GM23338 (cell line): ENCODE data around the gene KCNQ5. TPM values are rescaled to one million over a fixed set of nuclear protein-coding genes. Genes with fewer than 3 reads are reported as not detected.

Source experiments
- ATAC-seq: fragments of 200-7000 bp; cut with Tn5 transposase; 3 replicates; pipeline ENCODE4 v1.9.1; 2020
- DNase-seq: peaks from one replicate; pipeline ENCODE4 v3.0.0-alpha.2; 2015; ENCODE audit warnings: low spot score
- H2AFZ ChIP-seq: fragments of 200-600 bp; sonication (generic); 2 replicates; pipeline ENCODE4 v1.8.0; 2016; ENCODE audit warnings: antibody characterized with exemption, mild to moderate bottlenecking, moderate library complexity
- H3F3A ChIP-seq: fragments of 200-600 bp; sonication (generic); replicated peaks from 2 replicates; pipeline ENCODE4 v1.8.0; 2017; ENCODE audit warnings: antibody characterized with exemption, mixed run types, low read depth
- H3K27ac ChIP-seq: fragments of 200-600 bp; sonication (generic); 2 replicates; pipeline ENCODE4 v1.6.1; 2016; ENCODE audit warnings: low read depth
- H3K27me3 ChIP-seq: fragments of 200-600 bp; sonication (generic); 2 replicates; pipeline ENCODE4 v1.8.0; 2016; ENCODE audit warnings: mild to moderate bottlenecking, mixed run types, moderate library complexity; ENCODE audit not compliant: insufficient read depth
- H3K36me3 ChIP-seq: fragments of 200-600 bp; sonication (generic); 2 replicates; pipeline ENCODE4 v1.8.0; 2016; ENCODE audit warnings: mild to moderate bottlenecking; ENCODE audit not compliant: insufficient read depth
- H3K4me1 ChIP-seq: fragments of 200-600 bp; sonication (generic); 2 replicates; pipeline ENCODE4 v1.8.0; 2016; ENCODE audit warnings: mild to moderate bottlenecking, moderate library complexity; ENCODE audit not compliant: insufficient read depth
- H3K4me2 ChIP-seq: fragments of 200-600 bp; sonication (generic); 2 replicates; pipeline ENCODE4 v1.7.1; 2017; ENCODE audit warnings: mixed run types
- H3K4me3 ChIP-seq: fragments of 200-600 bp; sonication (generic); 2 replicates; pipeline ENCODE4 v1.6.1; 2016; ENCODE audit warnings: mixed run types
- H3K79me2 ChIP-seq: fragments of 200-600 bp; sonication (generic); replicated peaks from 2 replicates; pipeline ENCODE4 v1.8.0; 2017; ENCODE audit warnings: mild to moderate bottlenecking; ENCODE audit not compliant: insufficient read depth
- H3K9me2 ChIP-seq: fragments of 200-600 bp; sonication (generic); 2 replicates; pipeline ENCODE4 v1.8.0; 2017; ENCODE audit not compliant: insufficient read depth
- H4K20me1 ChIP-seq: fragments of 200-600 bp; sonication (generic); replicated peaks from 2 replicates; pipeline ENCODE4 v1.8.0; 2017; ENCODE audit warnings: mild to moderate bottlenecking; ENCODE audit not compliant: insufficient read depth
- H3K27ac Mint-ChIP-seq: 2 replicates; pipeline ENCODE4 v1.8.0; 2020; ENCODE audit warnings: inconsistent platforms, mild to moderate bottlenecking, moderate library complexity, mixed read lengths
- H3K27me3 Mint-ChIP-seq: 3 replicates; pipeline ENCODE4 v1.8.0; 2022; ENCODE audit warnings: low read depth, mild to moderate bottlenecking, moderate library complexity, mixed read lengths, inconsistent platforms; ENCODE audit not compliant: insufficient read depth, poor library complexity
- H3K36me3 Mint-ChIP-seq: 3 replicates; pipeline ENCODE4 v1.8.0; 2021; ENCODE audit warnings: low read depth, mild to moderate bottlenecking, inconsistent platforms, moderate library complexity, mixed read lengths
- H3K4me1 Mint-ChIP-seq: 3 replicates; pipeline ENCODE4 v1.8.0; 2020; ENCODE audit warnings: mild to moderate bottlenecking, inconsistent platforms, mixed read lengths
- H3K4me3 Mint-ChIP-seq: 3 replicates; pipeline ENCODE4 v1.8.0; 2021; ENCODE audit warnings: moderate library complexity, mild to moderate bottlenecking, inconsistent platforms, mixed read lengths
- H3K9me3 Mint-ChIP-seq: 3 replicates; pipeline ENCODE4 v1.8.0; 2020; ENCODE audit warnings: moderate library complexity, mild to moderate bottlenecking, inconsistent platforms, mixed read lengths
- CREB1 ChIP-seq: fragments of 250-450 bp; sonication (Bioruptor Pico); IDR thresholded peaks from 2 replicates; pipeline ENCODE4 v1.5.0; 2020; ENCODE audit warnings: low read depth, mild to moderate bottlenecking, moderate library complexity
- CTCF ChIP-seq, 2 experiments: fragments of 200-600 bp in 1 of 2; sonication (generic) in 1 of 2; conservative IDR thresholded peaks; 2 replicates each; pipeline versions ENCODE4 v1.5.1 to v1.6.1; 2016 to 2017; ENCODE audit warnings: antibody characterized with exemption in 2 of 2, low read depth in 2 of 2, mild to moderate bottlenecking in 2 of 2, moderate library complexity in 1 of 2
- ETS1 ChIP-seq: IDR thresholded peaks from 2 replicates; pipeline ENCODE4 v1.6.1; 2016; ENCODE audit warnings: antibody characterized with exemption
- EZH2 ChIP-seq: fragments of 200-600 bp; sonication (generic); IDR thresholded peaks from one replicate; pipeline ENCODE4 v1.8.0; 2017; ENCODE audit warnings: antibody characterized with exemption, mild to moderate bottlenecking, low read depth; ENCODE audit not compliant: unreplicated experiment
- EZH2phosphoT487 ChIP-seq: fragments of 200-600 bp; sonication (generic); IDR thresholded peaks from one replicate; pipeline ENCODE4 v1.8.1; 2018; ENCODE audit warnings: antibody characterized with exemption; ENCODE audit not compliant: unreplicated experiment
- JUNB ChIP-seq: IDR thresholded peaks from one replicate; pipeline ENCODE4 v1.6.1; 2016; ENCODE audit warnings: antibody characterized with exemption; ENCODE audit not compliant: unreplicated experiment
- NANOG ChIP-seq: IDR thresholded peaks from 2 replicates; pipeline ENCODE4 v1.6.1; 2016; ENCODE audit warnings: antibody characterized with exemption, borderline replicate concordance
- POLR2AphosphoS5 ChIP-seq: IDR thresholded peaks from 2 replicates; pipeline ENCODE4 v1.6.1; 2016; ENCODE audit warnings: antibody characterized with exemption, low read depth
- REST ChIP-seq: IDR thresholded peaks from one replicate; pipeline ENCODE4 v1.6.1; 2018; ENCODE audit warnings: antibody characterized with exemption; ENCODE audit not compliant: unreplicated experiment
- STAT1 ChIP-seq: IDR thresholded peaks from one replicate; pipeline ENCODE4 v1.6.1; 2016; ENCODE audit warnings: antibody characterized with exemption; ENCODE audit not compliant: unreplicated experiment
- ZNF114 ChIP-seq: fragments of 250-450 bp; sonication (Bioruptor Pico); IDR thresholded peaks from 2 replicates; pipeline ENCODE4 v1.5.0; 2020; ENCODE audit warnings: mild to moderate bottlenecking, moderate library complexity
- ZNF331 ChIP-seq: fragments of 250-450 bp; sonication (Bioruptor Pico); IDR thresholded peaks from 2 replicates; pipeline ENCODE4 v1.5.0; 2020; ENCODE audit warnings: low read depth, mild to moderate bottlenecking, moderate library complexity
- ZNF462 ChIP-seq: fragments of 250-450 bp; sonication (Bioruptor Pico); IDR thresholded peaks from 2 replicates; pipeline ENCODE4 v1.5.0; 2020; ENCODE audit warnings: mild to moderate bottlenecking, moderate library complexity
- polyA plus RNA-seq: library from polyadenylated mRNA; unstranded; fragments of >200 nt; fragmentation: Nextera tagmentation; extraction: Ambion mirVana; gene quantifications from 2 replicates; pipeline ENCODE4 v1.2.1, GENCODE V29; 2016
- total RNA-seq: library from RNA; depleted of rRNA; stranded (reverse); fragments of >200 nt; shearing (Covaris generic); gene quantifications from 2 replicates; pipeline ENCODE4 v1.2.3, GENCODE V29; 2014

Gene KCNQ5
- total and polyA plus RNA-seq, 2 experiments from 2014 or later, result 0.68 to 0.87 TPM

- peaks cover 5% of the 10 kb centered on the region; the same call in 1 of the 3 replicates for H3K4me1 Mint-ChIP-seq
- TF ChIP-seq ZNF462 (CRISPR knock-in tag) (no peak), CTCF (conservative IDR thresholded peaks at IDR 0.05; ENCODE audit: low read depth in 2 of 2) (no peak), STAT1 (no peak), NANOG (no peak), ETS1 (no peak), POLR2AphosphoS5 (no peak), REST (no peak), ZNF114 (CRISPR knock-in tag) (no peak), EZH2 (no peak), ZNF331 (no peak), JUNB (no peak), CREB1 (CRISPR knock-in tag) (no peak), EZH2phosphoT487 (no peak)
Observed at GRCh38 chr6:73227606-73228255, 605.9 kb downstream of the KCNQ5 start.

More at GRCh38 chr6:73227606-73228255, 605.9 kb downstream of the KCNQ5 start:
- no peak overlapping the region for H3K4me3 ChIP-seq
- no peak overlapping the region for H3K4me2 ChIP-seq
- peaks cover 7% of the 10 kb centered on the region; the same call in 1 of the 2 replicates for H3K4me1 ChIP-seq
- no peaks in the 10 kb centered on the region for H3K79me2 ChIP-seq
- no peak for DNase-seq
- H3K36me3 Mint-ChIP-seq, result peaks cover 5% of the 10 kb centered on the region; the same call in 1 of the 3 replicates
- H3K36me3 ChIP-seq, result no peaks in the 10 kb centered on the region
- no peaks in the 10 kb centered on the region for H3F3A ChIP-seq
- peaks cover 5% of the 10 kb centered on the region; the same call in 1 of the 2 replicates for H3K9me2 ChIP-seq
- no peak overlapping the region for H3K4me3 Mint-ChIP-seq
- ATAC-seq, result no peak
- peaks cover 3% of the 10 kb centered on the region; the same call in 1 of the 3 replicates for H3K9me3 Mint-ChIP-seq
- no peaks in the 10 kb centered on the region for H3K27me3 ChIP-seq
- no peaks in the 10 kb centered on the region for H4K20me1 ChIP-seq
- no peak overlapping the region for H3K27ac ChIP-seq
- peaks cover 4% of the 10 kb centered on the region for H3K27me3 Mint-ChIP-seq
- no peak overlapping the region for H2AFZ ChIP-seq
- no peak overlapping the region for H3K27ac Mint-ChIP-seq
